NCI-H146 treated with DMSO at 0.1 percent for 48 hours (cell line): ENCODE results near the gene COX8A.
"Not testable (repeated sequence)": the region's sequence is repeated elsewhere in the genome, so short reads cannot be mapped to it uniquely, and the experiment has no call there.

Source experiments
- DNase-seq: peaks from one replicate; lab custom pipeline; 2025; ENCODE audit not compliant: unreplicated experiment; lab: John Stamatoyannopoulos, UW

Gene COX8A

DNA sequence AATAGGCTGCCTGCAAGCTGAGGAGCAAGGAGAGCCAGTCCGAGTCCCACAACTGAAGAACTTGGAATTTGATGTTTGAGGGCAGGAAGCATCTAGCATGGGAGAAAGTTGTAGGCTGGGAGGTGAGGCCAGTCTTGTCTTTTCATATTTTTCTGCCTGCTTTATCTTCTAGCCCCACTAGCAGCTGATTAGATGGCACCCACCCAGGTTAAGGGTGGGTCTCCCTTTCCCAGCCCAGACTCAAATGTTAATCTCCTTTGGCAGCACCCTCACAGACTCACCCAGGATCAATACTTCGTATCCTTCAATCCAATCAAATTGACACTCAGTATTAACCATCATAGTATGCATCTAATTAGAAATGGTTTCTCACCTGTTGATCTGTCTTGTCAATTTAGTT lies 5.0 kb upstream of the COX8A start:
- DNase-seq = no peak

DNA sequence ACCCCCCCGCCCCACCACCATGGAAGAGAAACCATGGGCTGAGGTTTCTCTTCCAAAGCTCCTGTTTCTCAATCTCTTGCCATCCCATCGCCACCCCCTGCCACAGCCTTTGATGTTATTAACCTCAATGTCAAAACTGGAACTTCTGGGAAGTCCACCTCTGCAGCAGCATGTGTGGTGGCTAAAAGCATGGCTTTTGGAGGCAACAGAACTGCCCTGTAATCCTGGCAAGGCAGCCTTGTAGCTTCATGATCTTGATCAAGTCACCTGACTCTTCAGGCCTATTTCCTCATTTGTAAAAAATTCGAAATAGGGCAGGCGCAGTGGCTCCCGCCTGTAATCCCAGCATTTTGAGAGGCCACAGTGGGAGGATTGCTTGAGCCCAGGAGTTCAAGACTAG lies 3.5 kb upstream of the COX8A start:
- DNase-seq = no peak

- not testable (repeated sequence) for DNase-seq
These were observed 535 bp upstream of the COX8A start for GRCh38 chr11:63973912-63974258.

DNA sequence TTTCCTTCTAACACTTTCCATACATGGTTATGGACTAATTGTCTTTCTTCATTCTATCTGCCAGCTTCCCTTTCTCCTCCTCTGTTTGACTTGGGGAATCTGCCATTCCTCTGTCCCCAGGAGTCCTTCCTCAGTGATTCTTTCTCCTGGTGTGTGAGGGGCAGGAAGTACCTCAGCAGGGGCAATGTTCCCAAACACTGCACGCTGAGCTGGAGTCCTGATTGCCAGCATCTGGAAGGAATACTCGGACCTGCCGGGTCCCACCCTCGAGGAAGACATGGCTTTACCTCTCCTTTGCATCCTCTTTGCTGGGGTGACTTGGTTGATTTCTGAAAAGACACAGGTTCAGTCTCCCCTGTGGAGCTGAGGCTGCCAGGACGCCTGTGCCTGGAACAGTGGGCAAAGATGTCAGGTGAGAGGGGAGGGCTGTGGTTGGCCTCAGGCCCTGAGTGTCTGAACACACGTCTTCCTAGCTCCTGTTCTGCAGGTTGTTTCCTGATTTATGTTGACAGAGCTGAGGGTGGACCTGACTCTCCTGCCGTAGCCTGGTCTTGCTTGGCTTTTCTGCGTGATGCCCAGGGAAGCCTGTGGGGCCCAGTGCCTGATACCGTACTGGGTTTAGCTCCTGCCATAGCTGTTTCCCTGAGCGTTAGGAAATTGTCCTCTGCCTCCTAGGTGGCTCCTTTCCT lies 4.3 kb downstream of the COX8A start:
- no peak for DNase-seq

DNA sequence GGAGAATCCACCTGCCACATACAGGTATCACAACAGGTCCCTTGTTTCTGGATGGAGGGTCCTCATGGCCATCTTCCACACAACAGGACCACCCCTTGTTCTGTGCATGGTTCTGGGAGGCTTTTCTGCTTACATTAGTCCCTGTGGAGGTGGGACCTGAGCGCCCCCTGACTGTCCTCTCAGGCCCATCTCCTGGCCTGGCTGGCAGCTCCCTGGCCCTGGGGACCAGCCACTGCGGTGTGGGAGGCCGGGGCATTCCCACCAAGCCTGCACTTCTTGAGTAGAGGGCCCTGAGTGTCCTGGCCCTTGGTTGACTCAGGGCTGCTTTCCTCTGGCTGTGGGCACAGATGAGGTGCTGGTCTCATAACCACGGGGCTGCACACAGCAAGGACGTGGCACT lies 5.0 kb downstream of the COX8A start:
- no peak for DNase-seq

DNA sequence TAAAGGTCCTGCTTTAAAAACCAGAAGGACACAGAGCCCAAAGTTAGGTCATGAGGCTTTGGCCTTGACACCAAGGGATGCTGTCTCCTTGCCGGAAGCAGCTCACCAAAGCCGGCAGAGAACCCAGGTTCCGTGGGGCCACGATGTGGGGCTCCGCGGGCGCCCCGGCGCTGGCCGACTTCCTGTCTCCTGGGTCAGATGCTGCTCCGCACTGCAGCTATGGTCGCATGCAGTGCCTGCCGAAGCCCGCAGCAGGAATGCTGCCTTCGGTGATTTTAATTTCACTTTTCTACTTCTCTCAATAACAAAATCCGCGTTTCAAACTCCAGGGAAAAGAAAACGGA lies 11.4 kb downstream of the COX8A start:
- no peak for DNase-seq

- DNase-seq = peak; percentile 94
These were observed 11.9 kb downstream of the COX8A start, which contains the start of gene OTUB1 for GRCh38 chr11:63986156-63986931. TSS of gene OTUB1 (plus strand) at chr11:63986438. CDS start at chr11:63986457, 19 bp downstream.

- DNase-seq = no peak
These were observed 12.6 kb downstream of the COX8A start for GRCh38 chr11:63986932-63987513.

DNA sequence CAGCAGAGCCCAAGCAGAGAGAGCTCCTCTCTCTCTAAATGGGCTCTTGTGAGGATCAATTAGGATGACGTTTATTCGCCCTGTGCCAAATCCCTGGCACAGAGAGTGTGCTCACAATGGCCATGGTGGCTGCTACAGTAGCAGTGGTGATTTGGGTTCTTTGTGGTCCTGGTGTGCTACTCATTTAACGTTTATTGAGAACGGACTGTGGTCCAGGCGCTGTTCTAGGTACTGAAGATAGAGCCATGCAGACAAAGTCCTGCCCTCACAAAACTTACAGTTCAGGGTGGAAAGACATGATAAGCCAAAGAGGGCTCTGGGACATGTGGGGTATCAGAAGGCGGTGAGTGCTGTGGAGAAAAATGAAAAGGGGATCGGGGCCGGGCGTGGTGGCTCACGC lies 17.1 kb downstream of the COX8A start:
- no peak for DNase-seq

- no peak for DNase-seq
These were observed 18.7 kb downstream of the COX8A start for GRCh38 chr11:63993100-63993499.

- no peak for DNase-seq
These were observed 19.6 kb downstream of the COX8A start for GRCh38 chr11:63993993-63994392.

DNA sequence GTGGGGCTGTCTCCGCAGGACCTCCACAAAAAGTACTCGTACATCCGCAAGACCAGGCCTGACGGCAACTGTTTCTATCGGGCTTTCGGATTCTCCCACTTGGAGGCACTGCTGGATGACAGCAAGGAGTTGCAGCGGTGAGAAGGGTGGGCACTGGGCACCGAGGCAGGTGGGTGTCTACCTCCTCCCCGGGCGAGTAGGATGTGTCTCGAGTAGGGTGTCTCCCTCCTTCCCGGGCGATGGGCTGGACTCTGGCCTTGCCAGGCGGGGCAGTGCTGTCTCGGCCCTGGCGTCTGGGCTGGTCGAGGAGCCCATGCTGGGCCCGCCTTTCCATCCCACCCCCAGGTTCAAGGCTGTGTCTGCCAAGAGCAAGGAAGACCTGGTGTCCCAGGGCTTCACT lies 22.1 kb downstream of the COX8A start:
- DNase-seq = no peak

DNA sequence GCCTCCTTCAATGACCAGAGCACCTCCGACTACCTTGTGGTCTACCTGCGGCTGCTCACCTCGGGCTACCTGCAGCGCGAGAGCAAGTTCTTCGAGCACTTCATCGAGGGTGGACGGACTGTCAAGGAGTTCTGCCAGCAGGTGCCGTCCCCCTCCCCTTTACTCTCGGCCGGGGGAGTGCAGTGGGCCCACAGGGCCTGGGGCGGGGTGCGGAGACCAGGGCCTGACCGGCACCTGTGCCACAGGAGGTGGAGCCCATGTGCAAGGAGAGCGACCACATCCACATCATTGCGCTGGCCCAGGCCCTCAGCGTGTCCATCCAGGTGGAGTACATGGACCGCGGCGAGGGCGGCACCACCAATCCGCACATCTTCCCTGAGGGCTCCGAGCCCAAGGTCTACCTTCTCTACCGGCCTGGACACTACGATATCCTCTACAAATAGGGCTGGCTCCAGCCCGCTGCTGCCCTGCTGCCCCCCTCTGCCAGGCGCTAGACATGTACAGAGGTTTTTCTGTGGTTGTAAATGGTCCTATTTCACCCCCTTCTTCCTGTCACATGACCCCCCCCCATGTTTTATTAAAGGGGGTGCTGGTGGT lies 22.8 kb downstream of the COX8A start:
- no peak for DNase-seq

- no peak for DNase-seq
These were observed 23.4 kb downstream of the COX8A start for GRCh38 chr11:63997801-63998337.

GRCh38 chr11:63998558-63999348 lies 24.3 kb downstream of the COX8A start:
- no peak for DNase-seq

- no peak for DNase-seq
These were observed 25.1 kb downstream of the COX8A start for GRCh38 chr11:63999349-64000025.

- no peak for DNase-seq
These were observed 25.8 kb downstream of the COX8A start for GRCh38 chr11:64000026-64000739.

GRCh38 chr11:64000740-64001483 lies 26.5 kb downstream of the COX8A start:
- DNase-seq = no peak
